K562 (cell line): ENCODE data around the gene FN3KRP. TPM values are rescaled to one million over a fixed set of nuclear protein-coding genes. Genes with fewer than 3 reads are reported as not detected.

Experiments used
- ATAC-seq: fragments of 200-7000 bp; cut with Tn5 transposase; 3 replicates; pipeline ENCODE4 v1.9.1; 2020; ENCODE audit warnings: moderate library complexity
- BruUV-seq: library from RNA; stranded (reverse); fragments of 400-500 nt; replicated peaks from 2 replicates; lab custom pipeline; 2021; lab: Mats Ljungman, UMichigan
- CTCF ChIA-PET: fragments of 300-600 bp; formaldehyde crosslinking; extraction: SDS; loops from one replicate; lab custom pipeline; 2021; ENCODE audit warnings: low intra/inter-chr PET ratio; lab: Yijun Ruan, JAX
- POLR2A ChIA-PET: fragments of 300-600, 350-650 bp; sonication (Branson Sonifier 250); formaldehyde crosslinking; extraction: SDS; loops from one replicate; lab custom pipeline; 2021; ENCODE audit warnings: antibody characterized with exemption, inconsistent platforms; lab: Yijun Ruan, JAX
- DNase-seq, 4 experiments: peaks; one replicate each; pipeline versions ENCODE4 v3.0.0 to v3.0.0-alpha.2; 2011 to 2018; ENCODE audit warnings: low spot score in 3 of 4, mixed read lengths in 3 of 4; ENCODE audit errors: extremely low read depth in 1 of 4
- FAIRE-seq: peaks from 2 replicates; lab custom pipeline; 2011; peaks lifted over from hg19 to GRCh38; lab: Jason Lieb, UNC
- H2AFZ ChIP-seq: 2 replicates; pipeline ENCODE4 v1.6.0; 2011; ENCODE audit warnings: low read depth, low read length, control low read depth, inconsistent platforms
- H3K27ac ChIP-seq: fragments of 200-600 bp; 3 replicates; pipeline ENCODE4 v1.8.0; 2011; ENCODE audit warnings: low read depth, mild to moderate bottlenecking, control low read depth, inconsistent platforms, low read length, moderate library complexity, mixed read lengths; ENCODE audit errors: extremely low read depth
- H3K27me3 ChIP-seq, 2 experiments: fragments of 300-600 bp in 1 of 2; 2 replicates in 1 of 2; 3 replicates in 1 of 2; pipeline versions ENCODE4 v1.6.0 to v1.8.0; 2011; ENCODE audit warnings: inconsistent platforms in 2 of 2, low read length in 2 of 2, mild to moderate bottlenecking in 1 of 2, mixed read lengths in 1 of 2, moderate library complexity in 1 of 2; ENCODE audit not compliant: control insufficient read depth in 2 of 2, insufficient read depth in 2 of 2
- H3K36me3 ChIP-seq: fragments of 300-600 bp; 3 replicates; pipeline ENCODE4 v1.8.0; 2011; ENCODE audit warnings: mild to moderate bottlenecking, low read length, inconsistent platforms; ENCODE audit not compliant: control insufficient read depth, insufficient read depth
- H3K4me1 ChIP-seq, 2 experiments: fragments of 200-600 bp in 1 of 2; replicated peaks in 1 of 2; 2 replicates in 1 of 2; 3 replicates in 1 of 2; pipeline versions ENCODE4 v1.5.1 to v1.8.0; 2011; ENCODE audit warnings: inconsistent platforms in 2 of 2, low read length in 2 of 2, mild to moderate bottlenecking in 1 of 2, mixed read lengths in 1 of 2, moderate library complexity in 1 of 2; ENCODE audit not compliant: control insufficient read depth in 2 of 2, insufficient read depth in 2 of 2
- H3K4me2 ChIP-seq: 2 replicates; pipeline ENCODE4 v1.6.1; 2011; ENCODE audit warnings: low read length, control low read depth, inconsistent platforms, mixed read lengths; ENCODE audit not compliant: insufficient read depth
- H3K4me3 ChIP-seq: fragments of 200-600 bp; sonication (generic), shearing (Covaris generic); 2 replicates; pipeline ENCODE4 v1.5.1; 2016; ENCODE audit warnings: control low read depth, inconsistent platforms
- H3K79me2 ChIP-seq: fragments of 200-600 bp; 3 replicates; pipeline ENCODE4 v1.8.0; 2011; ENCODE audit warnings: low read length, inconsistent platforms; ENCODE audit not compliant: control insufficient read depth, insufficient read depth
- H3K9ac ChIP-seq, 2 experiments: 2 replicates each; pipeline versions ENCODE4 v1.6.0 to v1.6.1; 2011; ENCODE audit warnings: low read depth in 2 of 2, low read length in 2 of 2, control low read depth in 1 of 2, inconsistent platforms in 1 of 2, mild to moderate bottlenecking in 1 of 2, mixed read lengths in 1 of 2; ENCODE audit not compliant: insufficient read depth in 1 of 2
- H3K9me1 ChIP-seq: one replicate; pipeline ENCODE4 v1.6.0; 2011; ENCODE audit warnings: inconsistent platforms, mild to moderate bottlenecking, low read length, moderate library complexity; ENCODE audit not compliant: control insufficient read depth, insufficient read depth
- H3K9me3 ChIP-seq: replicated peaks from 2 replicates; pipeline ENCODE4 v1.5.1; 2011; ENCODE audit warnings: low read depth, low read length, inconsistent platforms; ENCODE audit not compliant: control insufficient read depth, insufficient read depth
- H4K20me1 ChIP-seq: replicated peaks from 2 replicates; pipeline ENCODE4 v1.6.1; 2011; ENCODE audit warnings: low read length, inconsistent platforms, mixed read lengths; ENCODE audit not compliant: control insufficient read depth, insufficient read depth
- CUX1 ChIP-seq: fragments of 200-800 bp; sonication (Bioruptor generic); IDR thresholded peaks from 2 replicates; pipeline ENCODE4 v1.6.1; 2016; ENCODE audit warnings: missing genetic modification characterization, missing compliant biosample characterization
- CXXC5 ChIP-seq: fragments of 250-450 bp; sonication (Bioruptor Pico); IDR thresholded peaks from 2 replicates; pipeline ENCODE4 v1.8.0; 2022; ENCODE audit warnings: inconsistent platforms, mild to moderate bottlenecking, moderate library complexity
- FOXP4 ChIP-seq: sonication (generic); formaldehyde crosslinking; IDR thresholded peaks from 2 replicates; pipeline ENCODE4 v1.8.0; 2022; ENCODE audit warnings: mild to moderate bottlenecking, missing genetic modification reagents, borderline replicate concordance
- KAT8 ChIP-seq: fragments of 450-650 bp; IDR thresholded peaks from 2 replicates; pipeline ENCODE4 v1.6.1; 2016; ENCODE audit warnings: low read depth, mild to moderate bottlenecking
- OTX1 ChIP-seq: fragments of 450-650 bp; formaldehyde crosslinking; IDR thresholded peaks from 2 replicates; pipeline ENCODE4 v1.4.0; 2022; ENCODE audit warnings: mild to moderate bottlenecking
- SRSF3 ChIP-seq: fragments of 200-400 bp; formaldehyde crosslinking; IDR thresholded peaks from 2 replicates; pipeline ENCODE4 v1.6.1; 2016; ENCODE audit warnings: mild to moderate bottlenecking, low read length, moderate library complexity; ENCODE audit not compliant: insufficient read depth
- TFAM ChIP-seq: fragments of 250-450 bp; sonication (Bioruptor Pico); conservative IDR thresholded peaks from 2 replicates; pipeline ENCODE4 v1.5.0; 2021; ENCODE audit warnings: mild to moderate bottlenecking, moderate library complexity
- WHSC1 ChIP-seq: IDR thresholded peaks from one replicate; pipeline ENCODE4 v1.6.1; 2012; ENCODE audit warnings: low read length, control low read depth, inconsistent platforms
- YY1 ChIP-seq, 3 experiments: IDR thresholded peaks; 2 replicates each; pipeline ENCODE4 v1.6.1; 2011; ENCODE audit warnings: low read length in 2 of 3, mild to moderate bottlenecking in 2 of 3, moderate library complexity in 2 of 3, borderline replicate concordance in 1 of 3, control low read depth in 1 of 3, low read depth in 1 of 3; ENCODE audit not compliant: insufficient read depth in 3 of 3, insufficient replicate concordance in 2 of 3, control insufficient read depth in 1 of 3, insufficient read length in 1 of 3; ENCODE audit errors: extremely low read depth in 1 of 3
- ZBTB1 ChIP-seq: sonication (generic); formaldehyde crosslinking; IDR thresholded peaks from 2 replicates; pipeline ENCODE4 v1.8.1; 2023; ENCODE audit warnings: missing genetic modification reagents, low read depth, mild to moderate bottlenecking, borderline replicate concordance
- ZBTB8A ChIP-seq: fragments of 450-650 bp; IDR thresholded peaks from 2 replicates; pipeline ENCODE4 v1.6.1; 2018; ENCODE audit warnings: mild to moderate bottlenecking, moderate library complexity; ENCODE audit not compliant: partially characterized antibody
- ZNF282 ChIP-seq: sonication (generic); formaldehyde crosslinking; IDR thresholded peaks from 2 replicates; pipeline ENCODE4 v1.8.1; 2023; ENCODE audit warnings: missing genetic modification reagents
- ZNF3 ChIP-seq: fragments of 250-450 bp; sonication (Bioruptor Pico); IDR thresholded peaks from 2 replicates; pipeline ENCODE4 v1.5.0; 2021; ENCODE audit warnings: mild to moderate bottlenecking, moderate library complexity
- WGBS: fragments of 100-300 bp; shearing (Covaris generic); methylation state at CpG from one replicate; pipeline ENCODE4 v1.1.6; 2016; ENCODE audit warnings: low coverage, mixed read lengths; ENCODE audit not compliant: insufficient coverage; ENCODE audit errors: missing lambda C conversion rate; 5-methylcytosine and 5-hydroxymethylcytosine counted together
- in situ Hi-C: fragments of 300-500 bp; cut with MboI; formaldehyde crosslinking; loops from 4 replicates; pipeline ENCODE4 v1.15.0; 2018; ENCODE audit warnings: inconsistent platforms, mixed read lengths
- intact Hi-C: fragments of 100-400 bp; cut with micrococcal nuclease; formaldehyde crosslinking; loops from 2 replicates; pipeline ENCODE4 v1.14.2; 2022
- polyA plus RNA-seq, 8 experiments: library from polyadenylated mRNA; depleted of rRNA in 4 of 8; stranded (reverse) in 5 of 8; unstranded in 3 of 8; fragments of >200 nt; fragmentation: Nextera tagmentation in 2 of 8; fragmentation: Illumina TruSeq in 1 of 8; extraction: Ambion mirVana in 2 of 8; extraction: Trizol in 1 of 8; gene quantifications; 2 replicates each; pipeline versions ENCODE4 v1.2.1 to v1.2.3, GENCODE V29; 2011 to 2014; ENCODE audit warnings: inconsistent platforms in 1 of 8, missing spikeins in 1 of 8
- total RNA-seq, 7 experiments: library from RNA; depleted of rRNA in 6 of 7; stranded (reverse); fragments of >200 nt in 6 of 7; fragmentation: Illumina TruSeq in 2 of 7; extraction: Trizol in 2 of 7; gene quantifications; 2 replicates each; pipeline versions ENCODE4 v1.2.1 to v1.2.3, GENCODE V29; 2011 to 2021; ENCODE audit warnings: low replicate concordance in 1 of 7

Gene FN3KRP
- total and polyA plus RNA-seq, 9 of the 15 experiments (the other 6 are each of a cell fraction or from before 2014, with no cell fraction given) = 2.0 to 32.1 (median 24.9) TPM

- TF ChIP-seq FOXP4 (CRISPR knock-in tag) (no peak), ZNF3 (no peak), KAT8 (no peak)
Measured at GRCh38 chr17:82684228-82684841, 32.2 kb upstream of the FN3KRP start (continued).

- Histone ChIP-seq H3K27ac (no peak overlapping the region), H3K4me3 (no peak overlapping the region), H3K27me3 (peaks cover 4 to 24% of the 10 kb centered on the region in 2 experiments; a peak in 3 of 5 replicates), H2AFZ (no peak overlapping the region), H3K4me2 (no peak overlapping the region), H4K20me1 (0 out of 2 replicates have a peak, but pooled peaks cover 2% of the 10 kb centered on the region), H3K4me1 (peaks cover 0 to 11% of the 10 kb centered on the region in 2 experiments; a peak in 2 of 5 replicates), H3K79me2 (no peaks in the 10 kb centered on the region), H3K9me1 (no peaks in the 10 kb centered on the region), H3K36me3 (no peaks in the 10 kb centered on the region), H3K9ac (no peak overlapping the region), H3K9me3 (peaks cover 13% of the 10 kb centered on the region)
- ATAC-seq (no peak), DNase-seq (no peak), FAIRE-seq (no peak)
- CTCF ChIA-PET = no interaction called here
- BruUV-seq = no TSS peak
- POLR2A ChIA-PET = interaction anchor here (0.5 to 0.8 kb wide), 2 partner anchors 9 to 246 kb away, joined by 3 read pairs; no protein-coding TSS in a partner anchor
- intact Hi-C loops = no loop called here
- whole genome bisulfite sequencing = 13% methylated on average over 8 of the region's 12 CpGs
- in situ Hi-C loops = no loop called here
- TF ChIP-seq SRSF3 (no peak), ZNF282 (CRISPR knock-in tag) (no peak), YY1 (IDR thresholded peaks at IDR 0.05; ENCODE audit: borderline replicate concordance in 1 of 3, control insufficient read depth in 1 of 3, extremely low read depth in 1 of 3, insufficient read depth in 3 of 3, insufficient read length in 1 of 3, insufficient replicate concordance in 2 of 3, low read depth in 1 of 3, low read length in 2 of 3) (no peak), ZBTB1 (CRISPR knock-in tag) (no peak), WHSC1 (no peak), CUX1 (CRISPR knock-in tag) (no peak), CXXC5 (CRISPR knock-in tag) (no peak), ZBTB8A (no peak), OTX1 (CRISPR knock-in tag) (no peak), TFAM (no peak)
Measured at GRCh38 chr17:82685291-82685690, 31.2 kb upstream of the FN3KRP start.
